Ovary (tissue), 9 donors: ENCODE results near the gene YAE1. TPM values are rescaled to one million over a fixed set of nuclear protein-coding genes. Genes with fewer than 3 reads are reported as not detected.

Experiments
- DNase-seq, 5 donors: peaks; one replicate each; pipeline ENCODE4 v3.0.0-alpha.2; 2019 to 2020
- H3K27ac ChIP-seq, 2 donors: fragments of 200-600 bp; one replicate each; pipeline versions ENCODE4 v1.5.1 to v1.8.0; 2019 to 2022
- H3K27me3 ChIP-seq: fragments of 200-600 bp; one replicate; pipeline ENCODE4 v1.8.0; 2022
- H3K36me3 ChIP-seq: fragments of 200-600 bp; sonication (generic); one replicate; pipeline ENCODE4 v1.5.1; 2019
- H3K4me1 ChIP-seq: one replicate; pipeline ENCODE4 v1.8.1; 2013; ENCODE audit warnings: mild to moderate bottlenecking, moderate library complexity; ENCODE audit not compliant: insufficient read depth
- H3K4me3 ChIP-seq: fragments of 200-600 bp; sonication (generic); one replicate; pipeline ENCODE4 v1.5.1; 2017
- H3K9me3 ChIP-seq, 2 donors: fragments of 200-600 bp in 1 of 2; sonication (generic) in 1 of 2; one replicate each; pipeline versions ENCODE4 v1.5.1 to v1.8.1; 2013 to 2019; ENCODE audit warnings: mild to moderate bottlenecking in 1 of 2, moderate library complexity in 1 of 2
- EP300 ChIP-seq: sonication (generic); formaldehyde crosslinking; IDR thresholded peaks from one replicate; pipeline ENCODE4 v1.6.1; 2017; ENCODE audit warnings: antibody characterized with exemption
- POLR2A ChIP-seq: fragments of 450-650 bp; IDR thresholded peaks from one replicate; pipeline ENCODE4 v1.6.1; 2017; ENCODE audit warnings: antibody characterized with exemption, mild to moderate bottlenecking, moderate library complexity
- WGBS, 3 donors: extraction: QIAGEN DNeasy Blood & Tissue Kit in 1 of 3; methylation state at CpG; one replicate each; pipeline versions ENCODE4 v1.1.5 to v1.1.7; 2013 to 2017; 5-methylcytosine and 5-hydroxymethylcytosine counted together
- intact Hi-C, 4 donors: fragments of 100-400 bp; cut with DNase I; formaldehyde crosslinking; loops; one replicate each; pipeline versions ENCODE4 v1.11.0 to v1.15.1; 2022 to 2023
- polyA plus RNA-seq, 2 donors: library from polyadenylated mRNA; stranded (reverse); fragments of 200-250 nt in 1 of 2; fragments of 350-450 nt in 1 of 2; fragmentation: Illumina TruSeq in 1 of 2; extraction: RNeasy Lipid Tissue Mini Kit (QIAGEN cat#74804) in 1 of 2; gene quantifications; one replicate each; pipeline ENCODE4 v1.2.3, GENCODE V29; 2013 to 2014
- total RNA-seq, 7 donors: library from RNA; depleted of rRNA in 2 of 7; stranded (reverse); fragments of >200 nt in 2 of 7; fragmentation: NEBNext Ultra II Directional in 3 of 7; extraction: Animal tissue kit (Norgen Biotek cat#: 25700) in 3 of 7; gene quantifications; one replicate each; pipeline versions ENCODE4 v1.1.0 to v1.2.4, GENCODE V29; 2016 to 2023
- TF ChIP-seq, protein P1 (sequence below), 3 donors: fragments of 450-650 bp in 2 of 3; fragments of 200-600 bp in 1 of 3; IDR thresholded peaks; one replicate each; pipeline versions ENCODE4 v1.5.1 to v1.8.0; 2016 to 2022; ENCODE audit warnings: antibody characterized with exemption in 3 of 3, mild to moderate bottlenecking in 1 of 3
- donor health status: DM: no; HTN: no; CAD: no; lungs with moderate emphysema.
- donor health status: DM: no; HTN: no; CAD: no.
- donor health status: Bipolar disorder and iron deficiency.
- donor health status: DM: yes; HTN: yes; CAD: no.
- donor health status: DM: no; HTN: no; CAD: no.
- donor health status: DM: yes; HTN: yes; CAD: no.

Gene YAE1
- total and polyA plus RNA-seq, 9 donors: 21.0 to 33.6 (median 28.5) TPM

DNA sequence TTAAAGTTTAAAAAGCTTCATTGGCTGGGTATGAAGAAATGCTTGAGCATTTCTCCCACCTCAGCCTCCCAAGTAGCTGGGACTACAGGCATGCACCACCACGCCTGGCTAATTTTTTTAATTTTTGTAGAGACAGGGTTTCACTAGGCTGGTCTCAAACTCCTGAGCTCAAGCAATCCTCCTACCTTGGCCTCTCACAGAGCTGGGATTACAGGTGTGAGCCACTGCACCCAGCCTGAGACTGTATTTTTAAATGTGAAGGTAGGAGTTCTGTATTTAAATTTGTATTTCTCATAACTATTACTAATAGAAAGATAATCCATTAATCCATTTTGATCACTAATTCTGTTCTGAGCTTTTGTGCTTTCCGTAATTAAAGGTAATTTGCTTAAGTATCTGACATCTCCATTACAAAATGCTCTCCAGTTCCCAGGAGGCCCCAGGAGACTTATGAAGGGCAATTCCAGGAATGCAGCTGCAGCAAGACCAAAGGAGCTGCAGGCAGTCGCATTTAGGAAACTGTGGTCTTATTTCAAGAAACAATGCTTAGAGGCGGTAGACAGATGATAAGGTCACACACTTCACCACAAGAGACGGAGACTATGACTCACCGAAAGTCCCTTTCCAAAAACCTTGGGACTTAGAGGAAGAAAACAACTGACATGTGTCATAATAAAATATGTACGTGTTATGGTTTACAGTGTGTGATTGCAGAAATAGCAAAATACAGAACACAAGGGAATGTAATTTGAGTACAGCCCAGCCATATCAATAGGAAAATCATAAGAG lies 23.3 kb downstream of the YAE1 start:
- H3K36me3 ChIP-seq: no peaks in the 10 kb centered on the region
- WGBS, 3 donors: 46 to 65% (median 50%) methylated on average over 7 of the region's 7 CpGs
- no peak overlapping the region for H3K4me3 ChIP-seq
- no peak overlapping the region for H3K27ac ChIP-seq
- TF ChIP-seq EP300: no peak
- TF ChIP-seq POLR2A: no peak
- TF ChIP-seq, protein P1, sequence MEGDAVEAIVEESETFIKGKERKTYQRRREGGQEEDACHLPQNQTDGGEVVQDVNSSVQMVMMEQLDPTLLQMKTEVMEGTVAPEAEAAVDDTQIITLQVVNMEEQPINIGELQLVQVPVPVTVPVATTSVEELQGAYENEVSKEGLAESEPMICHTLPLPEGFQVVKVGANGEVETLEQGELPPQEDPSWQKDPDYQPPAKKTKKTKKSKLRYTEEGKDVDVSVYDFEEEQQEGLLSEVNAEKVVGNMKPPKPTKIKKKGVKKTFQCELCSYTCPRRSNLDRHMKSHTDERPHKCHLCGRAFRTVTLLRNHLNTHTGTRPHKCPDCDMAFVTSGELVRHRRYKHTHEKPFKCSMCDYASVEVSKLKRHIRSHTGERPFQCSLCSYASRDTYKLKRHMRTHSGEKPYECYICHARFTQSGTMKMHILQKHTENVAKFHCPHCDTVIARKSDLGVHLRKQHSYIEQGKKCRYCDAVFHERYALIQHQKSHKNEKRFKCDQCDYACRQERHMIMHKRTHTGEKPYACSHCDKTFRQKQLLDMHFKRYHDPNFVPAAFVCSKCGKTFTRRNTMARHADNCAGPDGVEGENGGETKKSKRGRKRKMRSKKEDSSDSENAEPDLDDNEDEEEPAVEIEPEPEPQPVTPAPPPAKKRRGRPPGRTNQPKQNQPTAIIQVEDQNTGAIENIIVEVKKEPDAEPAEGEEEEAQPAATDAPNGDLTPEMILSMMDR (IDR thresholded peaks at IDR 0.05): no peak
- H3K27me3 ChIP-seq: no peaks in the 10 kb centered on the region
- H3K9me3 ChIP-seq: no peaks in the 10 kb centered on the region
- no peak for DNase-seq
- H3K4me1 ChIP-seq: no peaks in the 10 kb centered on the region
- intact Hi-C loops: no loop called here

DNA sequence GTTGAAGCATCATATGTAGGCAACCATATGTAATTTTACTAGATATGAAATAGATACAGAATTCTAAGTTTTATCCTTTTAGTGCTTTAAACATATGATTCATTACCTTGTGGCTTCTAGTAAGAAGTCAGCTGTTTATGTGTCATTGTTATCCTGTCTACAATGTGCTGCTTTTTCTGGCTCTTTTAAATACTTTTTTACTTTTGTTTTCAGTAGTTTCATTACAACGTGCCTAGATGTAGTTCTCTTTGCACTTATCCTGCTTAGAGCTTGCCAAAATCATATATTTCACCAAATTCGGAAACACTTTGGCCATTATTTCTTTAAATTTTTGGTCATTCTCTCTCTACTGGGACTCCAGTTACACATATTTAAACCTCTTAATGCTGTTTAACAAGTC lies 26.4 kb downstream of the YAE1 start:
- no peaks in the 10 kb centered on the region for H3K36me3 ChIP-seq
- TF ChIP-seq, protein P1 (IDR thresholded peaks at IDR 0.05): no peak
- TF ChIP-seq POLR2A (no peak), EP300 (no peak)
- H3K4me3 ChIP-seq: no peak overlapping the region
- H3K27ac ChIP-seq: no peak overlapping the region
- no peaks in the 10 kb centered on the region for H3K4me1 ChIP-seq
- 2 to 27% (median 22%) methylated on average over 2 of the region's 2 CpGs for WGBS, 3 donors
- H3K27me3 ChIP-seq: no peaks in the 10 kb centered on the region
- intact Hi-C loops: no loop called here
- H3K9me3 ChIP-seq: no peaks in the 10 kb centered on the region
- DNase-seq: no peak

DNA sequence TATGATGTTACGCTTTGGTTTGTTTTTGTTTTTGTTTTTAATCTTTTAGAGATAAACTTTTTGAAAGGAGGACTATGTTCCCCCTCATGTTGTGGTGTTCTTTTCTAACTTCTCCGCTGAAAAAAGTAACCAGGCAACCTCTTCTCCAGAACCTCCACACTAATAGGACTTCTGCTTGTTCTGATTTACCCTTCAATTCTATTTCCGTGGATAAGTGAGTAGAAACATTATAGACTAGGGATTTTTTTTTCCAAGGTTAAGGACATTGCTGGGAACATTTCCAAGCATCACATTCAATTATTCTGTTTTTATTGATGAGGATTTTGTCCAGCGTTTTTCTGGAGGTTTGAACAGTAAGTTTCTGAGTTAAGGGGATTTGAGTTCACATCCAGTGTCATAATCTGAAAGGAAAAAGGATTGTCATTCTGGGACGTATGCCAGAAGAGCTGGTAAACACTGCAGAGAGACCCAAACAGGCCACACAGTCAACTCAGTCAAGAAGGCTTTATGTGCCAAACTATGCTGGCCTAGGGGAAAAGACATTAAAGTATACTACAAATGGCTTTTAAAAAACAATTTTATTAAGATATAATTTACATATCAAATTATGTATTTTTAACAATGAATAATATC lies 28.9 kb downstream of the YAE1 start:
- H3K27me3 ChIP-seq: no peaks in the 10 kb centered on the region

DNA sequence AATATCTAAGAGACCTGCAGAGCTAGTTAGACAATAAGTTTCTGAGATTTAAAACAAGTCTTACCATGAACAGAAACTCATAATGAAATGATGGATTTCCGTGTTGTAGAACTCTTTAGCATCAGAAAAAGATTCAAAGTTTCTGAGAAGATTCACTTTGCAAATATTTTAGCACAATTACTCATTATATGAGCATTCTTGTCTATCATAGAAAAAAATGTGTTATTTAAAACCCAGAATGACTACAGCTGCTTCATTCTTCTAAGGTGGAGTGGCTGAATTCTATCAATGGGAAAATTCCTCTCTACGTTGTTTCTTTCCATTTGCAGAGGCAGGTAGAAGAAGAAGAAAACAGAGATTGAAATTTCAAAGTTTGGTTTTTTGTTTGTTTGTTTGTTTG lies 36.1 kb downstream of the YAE1 start:
- no peaks in the 10 kb centered on the region for H3K9me3 ChIP-seq
- no peak for DNase-seq
- H3K4me1 ChIP-seq: no peaks in the 10 kb centered on the region
- H3K4me3 ChIP-seq: no peak overlapping the region
- TF ChIP-seq, protein P1 (IDR thresholded peaks at IDR 0.05): no peak
- TF ChIP-seq POLR2A (no peak), EP300 (no peak)
- WGBS, 3 donors: 42 to 63% (median 44%) methylated on average over 2 of the region's 2 CpGs
- intact Hi-C loops: no loop called here
- H3K36me3 ChIP-seq: no peaks in the 10 kb centered on the region
- H3K27me3 ChIP-seq: no peaks in the 10 kb centered on the region
- no peak overlapping the region for H3K27ac ChIP-seq

More for the DNA sequence above, 28.9 kb downstream of the YAE1 start:
- WGBS, 3 donors: 19 to 35% (median 27%) methylated on average over 5 of the region's 5 CpGs
- Histone ChIP-seq H3K36me3 (no peaks in the 10 kb centered on the region), H3K4me1 (no peaks in the 10 kb centered on the region), H3K9me3 (no peaks in the 10 kb centered on the region), H3K27ac (no peak overlapping the region), H3K4me3 (no peak overlapping the region)
- TF ChIP-seq POLR2A (no peak), EP300 (no peak)
- TF ChIP-seq, protein P1 (IDR thresholded peaks at IDR 0.05): no peak
- DNase-seq: no peak
- intact Hi-C loops: no loop called here
